ENCODE results near the gene CAB39.
"Not testable (repeated sequence)": the region's sequence is repeated elsewhere in the genome, so short reads cannot be mapped to it uniquely, and the experiment has no call there.

CAB39 gene

GRCh38 chr2:230713331-230714135 lies 891 bp downstream of the CAB39 start:
- in situ Hi-C loops (cut with MboI; ENCODE audit: low sequenced_read_pairs) = no loop called here

GRCh38 chr2:230714136-230714480 lies 1.5 kb downstream of the CAB39 start:
- in situ Hi-C loops (cut with MboI; ENCODE audit: low sequenced_read_pairs) = no loop called here

- in situ Hi-C loops (cut with MboI; ENCODE audit: low sequenced_read_pairs) = no loop called here
Measured at GRCh38 chr2:230715201-230715600, 2.6 kb downstream of the CAB39 start.

GRCh38 chr2:230716588-230716987 lies 3.9 kb downstream of the CAB39 start:
- in situ Hi-C loops (cut with MboI; ENCODE audit: low sequenced_read_pairs) = no loop called here

GRCh38 chr2:230717600-230717999 lies 5.0 kb downstream of the CAB39 start:
- in situ Hi-C loops (cut with MboI; ENCODE audit: low sequenced_read_pairs) = no loop called here

GRCh38 chr2:230719340-230719739 lies 6.7 kb downstream of the CAB39 start:
- in situ Hi-C loops (cut with MboI; ENCODE audit: low sequenced_read_pairs) = no loop called here

GRCh38 chr2:230721712-230722111 lies 9.1 kb downstream of the CAB39 start:
- in situ Hi-C loops (cut with MboI; ENCODE audit: low sequenced_read_pairs) = no loop called here

GRCh38 chr2:230722207-230722885 lies 9.7 kb downstream of the CAB39 start:
- in situ Hi-C loops (cut with MboI; ENCODE audit: low sequenced_read_pairs) = no loop called here

- in situ Hi-C loops (cut with MboI; ENCODE audit: low sequenced_read_pairs) = no loop called here
Measured at GRCh38 chr2:230723363-230723762, 10.7 kb downstream of the CAB39 start.

GRCh38 chr2:230724957-230725356 lies 12.3 kb downstream of the CAB39 start:
- in situ Hi-C loops (cut with MboI; ENCODE audit: low sequenced_read_pairs) = not testable (repeated sequence)

GRCh38 chr2:230731512-230731911 lies 18.9 kb downstream of the CAB39 start:
- in situ Hi-C loops (cut with MboI; ENCODE audit: low sequenced_read_pairs) = no loop called here

- in situ Hi-C loops (cut with MboI; ENCODE audit: low sequenced_read_pairs) = no loop called here
Measured at GRCh38 chr2:230732914-230733401, 20.3 kb downstream of the CAB39 start.

- in situ Hi-C loops (cut with MboI; ENCODE audit: low sequenced_read_pairs) = no loop called here
Measured at GRCh38 chr2:230734247-230735175, 21.9 kb downstream of the CAB39 start.

- in situ Hi-C loops (cut with MboI; ENCODE audit: low sequenced_read_pairs) = no loop called here
Measured at GRCh38 chr2:230735884-230736283, 23.2 kb downstream of the CAB39 start.

- in situ Hi-C loops (cut with MboI; ENCODE audit: low sequenced_read_pairs) = no loop called here
Measured at GRCh38 chr2:230737300-230737699, 24.7 kb downstream of the CAB39 start.

- in situ Hi-C loops (cut with MboI; ENCODE audit: low sequenced_read_pairs) = no loop called here
Measured at GRCh38 chr2:230737791-230738226, 25.2 kb downstream of the CAB39 start.

- in situ Hi-C loops (cut with MboI; ENCODE audit: low sequenced_read_pairs) = no loop called here
Measured at GRCh38 chr2:230738391-230738811, 25.8 kb downstream of the CAB39 start.

GRCh38 chr2:230738924-230739323 lies 26.3 kb downstream of the CAB39 start:
- in situ Hi-C loops (cut with MboI; ENCODE audit: low sequenced_read_pairs) = no loop called here

GRCh38 chr2:230739961-230740360 lies 27.3 kb downstream of the CAB39 start:
- in situ Hi-C loops (cut with MboI; ENCODE audit: low sequenced_read_pairs) = no loop called here

- in situ Hi-C loops (cut with MboI; ENCODE audit: low sequenced_read_pairs) = no loop called here
Measured at GRCh38 chr2:230742781-230743180, 30.1 kb downstream of the CAB39 start.

- in situ Hi-C loops (cut with MboI; ENCODE audit: low sequenced_read_pairs) = no loop called here
Measured at GRCh38 chr2:230746213-230746612, 33.6 kb downstream of the CAB39 start.
